OCI-LY7 (cell line): ENCODE measurements around the gene NXF1. TPM values are rescaled to one million over a fixed set of nuclear protein-coding genes. Genes with fewer than 3 reads are reported as not detected.
"Not testable (repeated sequence)": the region's sequence is repeated elsewhere in the genome, so short reads cannot be mapped to it uniquely, and the experiment has no call there.

Experiments used
- BruUV-seq: library from RNA; stranded (reverse); fragments of 400-500 nt; replicated peaks from 2 replicates; lab custom pipeline; 2021; lab: Mats Ljungman, UMichigan
- CTCF ChIA-PET: fragments of 300-600 bp; sonication (Branson Sonifier 250); formaldehyde crosslinking; loops from one replicate; lab custom pipeline; 2022; ENCODE audit warnings: antibody characterized with exemption; ENCODE audit not compliant: unreplicated experiment; lab: Charles Lee
- POLR2A ChIA-PET: fragments of 300-600 bp; sonication (Branson Sonifier 250); formaldehyde crosslinking; loops from one replicate; lab custom pipeline; 2022; ENCODE audit warnings: antibody characterized with exemption; lab: Charles Lee
- DNase-seq: peaks from one replicate; pipeline ENCODE4 v3.0.0-alpha.2; 2015; ENCODE audit warnings: low spot score
- H2AFZ ChIP-seq: fragments of 200-600 bp; sonication (generic), shearing (Covaris generic); 2 replicates; pipeline ENCODE4 v1.6.1; 2014; ENCODE audit warnings: mild to moderate bottlenecking, antibody characterized with exemption, low read length, moderate library complexity
- H3K27ac ChIP-seq: fragments of 200-600 bp; sonication (generic); 2 replicates; pipeline ENCODE4 v1.5.1; 2014; ENCODE audit warnings: mixed run types, low read depth, mild to moderate bottlenecking, moderate library complexity, low read length, inconsistent platforms; ENCODE audit not compliant: poor library complexity, severe bottlenecking
- H3K36me3 ChIP-seq: fragments of 200-600 bp; sonication (generic); 2 replicates; pipeline ENCODE4 v1.6.1; 2014; ENCODE audit warnings: mild to moderate bottlenecking, antibody characterized with exemption, low read length, moderate library complexity, mixed read lengths; ENCODE audit not compliant: insufficient read depth
- H3K4me1 ChIP-seq: fragments of 200-600 bp; sonication (generic); 2 replicates; pipeline ENCODE4 v1.5.1; 2014; ENCODE audit warnings: mild to moderate bottlenecking, low read length; ENCODE audit not compliant: insufficient read depth, poor library complexity, severe bottlenecking
- H3K4me2 ChIP-seq: fragments of 200-600 bp; sonication (generic); 2 replicates; pipeline ENCODE4 v1.6.1; 2014; ENCODE audit warnings: mild to moderate bottlenecking, low read length
- H3K4me3 ChIP-seq: fragments of 200-600 bp; sonication (generic); 2 replicates; pipeline ENCODE4 v1.5.1; 2014; ENCODE audit warnings: mild to moderate bottlenecking, low read depth, low read length; ENCODE audit not compliant: poor library complexity, severe bottlenecking
- H3K79me2 ChIP-seq: fragments of 200-600 bp; sonication (generic); 2 replicates; pipeline ENCODE4 v1.6.1; 2016; ENCODE audit warnings: low read depth, mild to moderate bottlenecking, low read length, moderate library complexity, mixed read lengths; ENCODE audit not compliant: insufficient read depth
- H3K9me2 ChIP-seq: fragments of 200-600 bp; sonication (generic); 2 replicates; pipeline ENCODE4 v1.6.1; 2016; ENCODE audit warnings: mild to moderate bottlenecking, low read length, mixed read lengths; ENCODE audit not compliant: insufficient read depth
- H3K9me3 ChIP-seq: fragments of 200-600 bp; sonication (generic); 2 replicates; pipeline ENCODE4 v1.6.1; 2014; ENCODE audit warnings: mild to moderate bottlenecking, mixed run types, low read length, mixed read lengths
- H4K20me1 ChIP-seq: fragments of 200-600 bp; sonication (generic); 2 replicates; pipeline ENCODE4 v1.6.1; 2014; ENCODE audit warnings: mild to moderate bottlenecking, antibody characterized with exemption, low read length, moderate library complexity, mixed read lengths; ENCODE audit not compliant: insufficient read depth
- EZH2phosphoT487 ChIP-seq: fragments of 200-600 bp; sonication (generic); IDR thresholded peaks from 2 replicates; pipeline ENCODE4 v1.6.1; 2018; ENCODE audit warnings: low read depth, borderline replicate concordance, mild to moderate bottlenecking, mixed run types, antibody characterized with exemption, low read length, moderate library complexity, mixed read lengths
- intact Hi-C: fragments of 100-400 bp; cut with micrococcal nuclease; formaldehyde crosslinking; loops from one replicate; pipeline ENCODE4 v1.10.0; 2022; ENCODE audit not compliant: unreplicated experiment
- microRNA-seq: library from miRNA; unstranded; fragments of <30 nt; microRNA quantifications from one replicate; pipeline ENCODE4 v1.2.0, GENCODE V29; 2022; ENCODE audit warnings: borderline replicate concordance
- small RNA-seq: library from RNA; depleted of rRNA; stranded (forward); fragments of <200 nt; gene quantifications from one replicate; pipeline ENCODE3, GENCODE V24; 2014
- total RNA-seq, 2 experiments: library from RNA; depleted of rRNA in 1 of 2; stranded (reverse); fragments of >200 nt in 1 of 2; shearing (Covaris generic) in 1 of 2; gene quantifications; 2 replicates each; pipeline ENCODE4 v1.2.3, GENCODE V29; 2014 to 2022
- TF ChIP-seq, protein P1 (sequence below): fragments of 200-600 bp; sonication (generic); conservative IDR thresholded peaks from 2 replicates; pipeline ENCODE4 v1.5.1; 2014; ENCODE audit warnings: mild to moderate bottlenecking, antibody characterized with exemption, low read length, moderate library complexity, mixed read lengths

The NXF1 gene
- total RNA-seq, 2 experiments from 2014 or later, result 53.3 to 62.0 TPM

DNA sequence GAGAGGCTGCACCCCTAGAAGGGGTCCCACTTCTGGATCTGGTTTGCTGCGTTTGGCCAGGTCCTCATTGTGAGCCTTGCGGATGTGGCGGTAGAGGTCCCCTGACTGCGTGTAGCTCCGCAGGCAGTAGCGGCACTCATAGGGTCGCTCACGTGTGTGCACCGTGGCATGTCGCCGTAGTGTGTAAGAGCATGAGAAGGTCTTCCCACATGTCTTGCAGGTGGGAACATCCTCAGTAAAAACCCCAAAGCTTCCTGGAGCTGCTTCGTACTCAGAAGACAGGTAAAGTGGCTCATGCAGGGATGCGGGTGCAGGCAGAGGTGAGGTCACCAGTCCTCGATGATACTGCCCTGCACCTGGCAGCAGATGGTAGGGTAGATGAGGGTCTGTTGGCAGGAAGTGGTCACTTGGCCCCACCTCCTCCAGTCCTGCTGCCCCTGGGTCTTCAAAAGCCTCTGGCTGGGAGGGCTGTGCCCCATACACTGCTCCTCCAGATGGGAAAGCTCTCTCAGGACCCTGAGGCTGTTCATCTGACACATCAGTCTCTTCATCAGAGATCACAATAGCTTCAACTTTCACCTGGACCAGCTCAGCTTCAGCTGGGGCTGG lies 53.0 kb downstream of the NXF1 start:
- Histone ChIP-seq H2AFZ (no peak overlapping the region), H3K27ac (no peak overlapping the region), H3K36me3 (no peaks in the 10 kb centered on the region), H3K9me3 (no peaks in the 10 kb centered on the region), H3K4me2 (no peak overlapping the region), H3K4me3 (no peak overlapping the region), H4K20me1 (no peaks in the 10 kb centered on the region), H3K4me1 (peaks cover 25% of the 10 kb centered on the region), H3K79me2 (no peaks in the 10 kb centered on the region), H3K9me2 (no peaks in the 10 kb centered on the region)
- no peak for DNase-seq
- BruUV-seq, result no TSS peak
- ChIA-PET CTCF (no interaction called here), POLR2A (interaction anchor here (1.2 kb wide), 1 partner anchor 9 kb away, joined by 5 read pairs; the partner anchor contains the start of gene POLR2G)
- intact Hi-C loops, result no loop called here
- TF ChIP-seq, protein P1, sequence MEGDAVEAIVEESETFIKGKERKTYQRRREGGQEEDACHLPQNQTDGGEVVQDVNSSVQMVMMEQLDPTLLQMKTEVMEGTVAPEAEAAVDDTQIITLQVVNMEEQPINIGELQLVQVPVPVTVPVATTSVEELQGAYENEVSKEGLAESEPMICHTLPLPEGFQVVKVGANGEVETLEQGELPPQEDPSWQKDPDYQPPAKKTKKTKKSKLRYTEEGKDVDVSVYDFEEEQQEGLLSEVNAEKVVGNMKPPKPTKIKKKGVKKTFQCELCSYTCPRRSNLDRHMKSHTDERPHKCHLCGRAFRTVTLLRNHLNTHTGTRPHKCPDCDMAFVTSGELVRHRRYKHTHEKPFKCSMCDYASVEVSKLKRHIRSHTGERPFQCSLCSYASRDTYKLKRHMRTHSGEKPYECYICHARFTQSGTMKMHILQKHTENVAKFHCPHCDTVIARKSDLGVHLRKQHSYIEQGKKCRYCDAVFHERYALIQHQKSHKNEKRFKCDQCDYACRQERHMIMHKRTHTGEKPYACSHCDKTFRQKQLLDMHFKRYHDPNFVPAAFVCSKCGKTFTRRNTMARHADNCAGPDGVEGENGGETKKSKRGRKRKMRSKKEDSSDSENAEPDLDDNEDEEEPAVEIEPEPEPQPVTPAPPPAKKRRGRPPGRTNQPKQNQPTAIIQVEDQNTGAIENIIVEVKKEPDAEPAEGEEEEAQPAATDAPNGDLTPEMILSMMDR, result no peak
- TF ChIP-seq EZH2phosphoT487, result no peak

DNA sequence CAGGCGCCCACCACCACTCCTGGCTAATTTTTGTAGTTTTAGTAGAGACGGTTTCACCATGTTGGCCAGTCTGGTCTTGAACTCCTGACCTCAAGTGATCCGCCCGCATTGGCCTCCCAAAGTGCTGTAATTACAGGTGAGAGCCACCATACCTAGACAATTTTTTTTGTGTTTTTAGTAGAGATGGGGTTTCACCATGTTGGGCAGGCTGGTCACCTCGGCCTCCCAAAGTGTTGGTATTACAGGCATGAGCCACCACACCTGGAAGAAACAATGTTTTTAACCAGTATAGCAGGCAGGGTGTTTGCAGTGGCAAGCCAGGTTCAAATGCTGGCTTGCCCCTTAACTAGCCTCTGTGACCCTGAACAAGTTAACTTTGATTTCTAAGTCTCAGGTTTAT lies 55.3 kb downstream of the NXF1 start:
- H3K4me3 ChIP-seq, CTCF ChIA-PET, H2AFZ ChIP-seq, H3K27ac ChIP-seq, H4K20me1 ChIP-seq, DNase-seq, BruUV-seq, H3K9me3 ChIP-seq, intact Hi-C loops, H3K36me3 ChIP-seq, H3K4me2 ChIP-seq, H3K79me2 ChIP-seq, H3K9me2 ChIP-seq: not testable (repeated sequence)
- H3K4me1 ChIP-seq, result peaks cover 26% of the 10 kb centered on the region
- POLR2A ChIA-PET, result interaction anchor here (0.6 to 0.7 kb wide), 3 partner anchors 47 to 846 kb away, joined by 3 to 4 read pairs (median 3); no protein-coding TSS in a partner anchor

DNA sequence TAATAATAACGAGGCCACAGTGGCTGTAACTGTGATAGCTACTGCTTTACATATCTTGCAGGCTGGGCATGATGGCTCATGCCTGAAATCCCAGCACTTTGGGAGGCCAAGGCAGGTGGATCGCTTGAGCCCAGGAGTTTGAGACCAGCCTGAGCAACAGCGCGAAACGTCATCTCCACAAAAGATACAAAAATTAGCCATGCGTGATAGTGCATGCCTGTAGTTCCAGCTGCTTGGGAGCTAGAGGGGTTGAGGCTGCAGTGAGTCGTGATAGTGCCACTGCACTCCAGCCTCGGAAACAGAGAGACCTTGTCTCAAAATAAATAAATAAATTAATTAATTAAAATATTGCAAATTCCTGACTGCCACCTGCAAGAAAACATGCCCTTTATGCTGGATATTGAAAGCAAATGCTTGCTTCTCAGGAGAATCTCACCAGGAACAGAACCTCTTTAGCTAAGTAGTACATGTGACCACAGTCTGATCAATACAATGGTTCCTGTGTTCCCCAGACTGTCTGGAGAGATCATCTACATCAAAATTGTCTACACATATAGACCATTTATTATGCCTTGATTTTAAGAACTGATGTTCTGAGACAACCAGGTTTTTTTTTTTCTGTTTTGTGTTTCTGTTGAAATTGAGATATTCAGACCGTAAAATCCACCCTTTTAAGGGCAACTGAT lies 57.6 kb downstream of the NXF1 start:
- H3K4me3 ChIP-seq, result no peak overlapping the region
- TF ChIP-seq EZH2phosphoT487, result no peak
- TF ChIP-seq, protein P1, result no peak
- no peak overlapping the region for H3K27ac ChIP-seq
- intact Hi-C loops, result no loop called here
- no peaks in the 10 kb centered on the region for H3K36me3 ChIP-seq
- H2AFZ ChIP-seq, result no peak overlapping the region
- no peak for DNase-seq
- H3K79me2 ChIP-seq, result no peaks in the 10 kb centered on the region
- H4K20me1 ChIP-seq, result no peaks in the 10 kb centered on the region
- no TSS peak for BruUV-seq
- H3K4me1 ChIP-seq, result peaks cover 13% of the 10 kb centered on the region
- H3K9me2 ChIP-seq, result no peaks in the 10 kb centered on the region
- H3K9me3 ChIP-seq, result no peaks in the 10 kb centered on the region
- POLR2A ChIA-PET, result interaction anchor here (1.1 to 2.2 kb wide), 2 partner anchors 14 to 20 kb away, joined by 3 to 9 read pairs; partner anchors contain the start of genes HNRNPUL2 and POLR2G
- CTCF ChIA-PET, result no interaction called here
- peak overlapping the region; percentile 39 for H3K4me2 ChIP-seq

Small RNAs within 50 kb of the gene (microRNA-seq; reads per million reads assigned to microRNA genes)
- gene MIR6514, result not detected
- not detected for gene MIR6748

Small RNAs within 50 kb of the gene (small RNA-seq; reads per million reads assigned to genes)
- gene MIR6514 (not detected), gene RF00099 (not detected), gene RNU6-118P (not detected), gene SNORD22 (not detected), gene SNORD26 (not detected), gene SNORD27 (not detected), gene SNORD28 (not detected), gene SNORD30 (66.7 reads per million, percentile 99 among the genes with 10 or more reads in this experiment)

Other genes starting within 250 kb of the NXF1 start
- 2,328 and 2,651 TPM in 2 replicates for gene EEF1G, start 231.5 kb downstream of the NXF1 start, total RNA-seq (2014; rRNA removed; shearing (Covaris generic))
- 1,778 and 1,903 TPM in 2 replicates for gene EEF1G, start 231.5 kb downstream of the NXF1 start, total RNA-seq (2022)
- gene TUT1, start 213.9 kb downstream of the NXF1 start, total RNA-seq (2014; rRNA removed; shearing (Covaris generic)), result 15.6 and 22.5 TPM in 2 replicates
- 38.2 and 40.4 TPM in 2 replicates for gene TUT1, start 213.9 kb downstream of the NXF1 start, total RNA-seq (2022)
- gene MTA2, start 203.6 kb downstream of the NXF1 start, total RNA-seq (2014; rRNA removed; shearing (Covaris generic)), result 130 and 133 TPM in 2 replicates
- gene MTA2, start 203.6 kb downstream of the NXF1 start, total RNA-seq (2022), result 162 and 174 TPM in 2 replicates
- 41.2 and 52.8 TPM in 2 replicates for gene EML3, start 192.7 kb downstream of the NXF1 start, total RNA-seq (2014; rRNA removed; shearing (Covaris generic))
- 81.6 and 92.6 TPM in 2 replicates for gene EML3, start 192.7 kb downstream of the NXF1 start, total RNA-seq (2022)
- gene ROM1, start 192.2 kb downstream of the NXF1 start, total RNA-seq (2014; rRNA removed; shearing (Covaris generic)), result 0.69 and 1.1 TPM in 2 replicates
- 1.2 and 2.5 TPM in 2 replicates for gene ROM1, start 192.2 kb downstream of the NXF1 start, total RNA-seq (2022)
- gene B3GAT3, start 183.5 kb downstream of the NXF1 start, total RNA-seq (2014; rRNA removed; shearing (Covaris generic)), result 55.8 and 74.3 TPM in 2 replicates
- gene B3GAT3, start 183.5 kb downstream of the NXF1 start, total RNA-seq (2022), result 66.2 and 71.3 TPM in 2 replicates
- 91.4 and 108 TPM in 2 replicates for gene GANAB, start 158.8 kb downstream of the NXF1 start, total RNA-seq (2014; rRNA removed; shearing (Covaris generic))
- 205 and 217 TPM in 2 replicates for gene GANAB, start 158.8 kb downstream of the NXF1 start, total RNA-seq (2022)
- gene INTS5, start 152.1 kb downstream of the NXF1 start, total RNA-seq (2014; rRNA removed; shearing (Covaris generic)), result 22.5 and 25.5 TPM in 2 replicates
- 22.1 and 25.1 TPM in 2 replicates for gene INTS5, start 152.1 kb downstream of the NXF1 start, total RNA-seq (2022)
- 148 and 194 TPM in 2 replicates for gene C11orf98, start 140.2 kb downstream of the NXF1 start, total RNA-seq (2014; rRNA removed; shearing (Covaris generic))
- gene C11orf98, start 140.2 kb downstream of the NXF1 start, total RNA-seq (2022), result 84.4 and 105 TPM in 2 replicates
- gene CSKMT, start 140.1 kb downstream of the NXF1 start, total RNA-seq (2014; rRNA removed; shearing (Covaris generic)), result 88.4 and 90.8 TPM in 2 replicates
- 52.6 and 80.1 TPM in 2 replicates for gene CSKMT, start 140.1 kb downstream of the NXF1 start, total RNA-seq (2022)
- gene UQCC3, start 133.8 kb downstream of the NXF1 start, total RNA-seq (2014; rRNA removed; shearing (Covaris generic)), result 40.0 and 40.3 TPM in 2 replicates
- 13.1 and 15.5 TPM in 2 replicates for gene UQCC3, start 133.8 kb downstream of the NXF1 start, total RNA-seq (2022)
- gene LBHD1, start 133.2 kb downstream of the NXF1 start, total RNA-seq (2014; rRNA removed; shearing (Covaris generic)), result 7.1 and 9.3 TPM in 2 replicates
- 22.3 and 22.8 TPM in 2 replicates for gene LBHD1, start 133.2 kb downstream of the NXF1 start, total RNA-seq (2022)
- 101 and 123 TPM in 2 replicates for gene UBXN1, start 126.4 kb downstream of the NXF1 start, total RNA-seq (2014; rRNA removed; shearing (Covaris generic))
- 129 and 140 TPM in 2 replicates for gene UBXN1, start 126.4 kb downstream of the NXF1 start, total RNA-seq (2022)
- gene LRRN4CL, start 115.9 kb downstream of the NXF1 start, total RNA-seq (2014; rRNA removed; shearing (Covaris generic)), result 0.79 and 1.3 TPM in 2 replicates
- 0.65 TPM in 2 replicates for gene LRRN4CL, start 115.9 kb downstream of the NXF1 start, total RNA-seq (2022)
- 20.7 and 21.6 TPM in 2 replicates for gene BSCL2, start 98.0 kb downstream of the NXF1 start, total RNA-seq (2014; rRNA removed; shearing (Covaris generic))
- 46.2 and 46.7 TPM in 2 replicates for gene BSCL2, start 98.0 kb downstream of the NXF1 start, total RNA-seq (2022)
- gene GNG3, start 97.8 kb downstream of the NXF1 start, total RNA-seq (2014; rRNA removed; shearing (Covaris generic)), result not detected in 2 replicates
- gene GNG3, start 97.8 kb downstream of the NXF1 start, total RNA-seq (2022), result not detected in 2 replicates
- 8.3 and 19.2 TPM in 2 replicates for gene HNRNPUL2, start 78.0 kb downstream of the NXF1 start, total RNA-seq (2014; rRNA removed; shearing (Covaris generic))
- gene HNRNPUL2, start 78.0 kb downstream of the NXF1 start, total RNA-seq (2022), result 59.2 and 64.4 TPM in 2 replicates
- gene TTC9C, start 77.0 kb downstream of the NXF1 start, total RNA-seq (2014; rRNA removed; shearing (Covaris generic)), result 36.7 and 51.7 TPM in 2 replicates
- gene TTC9C, start 77.0 kb downstream of the NXF1 start, total RNA-seq (2022), result 70.2 and 75.1 TPM in 2 replicates
- gene ZBTB3, start 51.3 kb downstream of the NXF1 start, total RNA-seq (2014; rRNA removed; shearing (Covaris generic)), result 11.1 and 11.8 TPM in 2 replicates
- gene ZBTB3, start 51.3 kb downstream of the NXF1 start, total RNA-seq (2022), result 10.7 and 11.3 TPM in 2 replicates
- 108 and 118 TPM in 2 replicates for gene POLR2G, start 43.9 kb downstream of the NXF1 start, total RNA-seq (2014; rRNA removed; shearing (Covaris generic))
- gene POLR2G, start 43.9 kb downstream of the NXF1 start, total RNA-seq (2022), result 115 and 118 TPM in 2 replicates
- gene TAF6L, start 34.0 kb downstream of the NXF1 start, total RNA-seq (2014; rRNA removed; shearing (Covaris generic)), result 23.7 and 26.1 TPM in 2 replicates
- 24.1 and 29.9 TPM in 2 replicates for gene TAF6L, start 34.0 kb downstream of the NXF1 start, total RNA-seq (2022)
- 22.8 and 33.1 TPM in 2 replicates for gene TMEM179B, start 18.0 kb downstream of the NXF1 start, total RNA-seq (2014; rRNA removed; shearing (Covaris generic))
- gene TMEM179B, start 18.0 kb downstream of the NXF1 start, total RNA-seq (2022), result 18.6 and 21.5 TPM in 2 replicates
- 32.6 and 42.9 TPM in 2 replicates for gene TMEM223, start 13.4 kb downstream of the NXF1 start, total RNA-seq (2014; rRNA removed; shearing (Covaris generic))
- 15.8 and 24.4 TPM in 2 replicates for gene TMEM223, start 13.4 kb downstream of the NXF1 start, total RNA-seq (2022)
- gene STX5, start 26.6 kb upstream of the NXF1 start, total RNA-seq (2014; rRNA removed; shearing (Covaris generic)), result 21.7 and 30.6 TPM in 2 replicates
- 41.0 and 47.5 TPM in 2 replicates for gene STX5, start 26.6 kb upstream of the NXF1 start, total RNA-seq (2022)
- 1.0 TPM in 1 of 2 replicates, not detected in the other for gene TEX54, start 27.4 kb upstream of the NXF1 start, total RNA-seq (2014; rRNA removed; shearing (Covaris generic))
- gene TEX54, start 27.4 kb upstream of the NXF1 start, total RNA-seq (2022), result 0.89 TPM in 1 of 2 replicates, not detected in the other
- gene WDR74, start 34.1 kb upstream of the NXF1 start, total RNA-seq (2014; rRNA removed; shearing (Covaris generic)), result 139 and 169 TPM in 2 replicates
- 85.0 and 98.4 TPM in 2 replicates for gene WDR74, start 34.1 kb upstream of the NXF1 start, total RNA-seq (2022)
- gene SLC3A2, start 75.5 kb upstream of the NXF1 start, total RNA-seq (2014; rRNA removed; shearing (Covaris generic)), result 289 and 291 TPM in 2 replicates
- 321 and 339 TPM in 2 replicates for gene SLC3A2, start 75.5 kb upstream of the NXF1 start, total RNA-seq (2022)
- gene CHRM1, start 115.9 kb upstream of the NXF1 start, total RNA-seq (2014; rRNA removed; shearing (Covaris generic)), result not detected in 2 replicates
- not detected in 2 replicates for gene CHRM1, start 115.9 kb upstream of the NXF1 start, total RNA-seq (2022)
- gene SLC22A6, start 179.5 kb upstream of the NXF1 start, total RNA-seq (2014; rRNA removed; shearing (Covaris generic)), result not detected in 2 replicates
- not detected in 2 replicates for gene SLC22A6, start 179.5 kb upstream of the NXF1 start, total RNA-seq (2022)
- not detected in 2 replicates for gene SLC22A8, start 210.4 kb upstream of the NXF1 start, total RNA-seq (2014; rRNA removed; shearing (Covaris generic))
- gene SLC22A8, start 210.4 kb upstream of the NXF1 start, total RNA-seq (2022), result not detected in 2 replicates